Hepatocyte (in vitro differentiated cells): ENCODE measurements around the gene SVIL.

Experiments
- CTCF ChIP-seq: fragments of 200-600 bp; sonication (generic); IDR thresholded peaks from 2 replicates; pipeline ENCODE4 v1.5.1; 2016; ENCODE audit warnings: antibody characterized with exemption, mild to moderate bottlenecking; ENCODE audit not compliant: poor library complexity
- EZH2 ChIP-seq: fragments of 200-600 bp; sonication (generic); IDR thresholded peaks from 2 replicates; pipeline ENCODE4 v1.6.1; 2016; ENCODE audit warnings: antibody characterized with exemption, mild to moderate bottlenecking, borderline replicate concordance

- TF ChIP-seq CTCF, result no peak
- no peak for TF ChIP-seq EZH2
These were observed 7.3 kb downstream of the SVIL start for GRCh38 chr10:29627201-29628132.
